HEK293 (cell line): ENCODE measurements around the gene RNF212.

Experiments used
- CTCF ChIA-PET: fragments of 350-600 bp; formaldehyde crosslinking; extraction: SDS; loops from one replicate; lab custom pipeline; 2021; ENCODE audit warnings: antibody characterized with exemption; lab: Yijun Ruan, JAX
- POLR2A ChIA-PET: fragments of 300-600 bp; formaldehyde crosslinking; extraction: SDS; loops from one replicate; lab custom pipeline; 2020; ENCODE audit warnings: antibody characterized with exemption, inconsistent platforms; lab: Yijun Ruan, JAX
- H3K27ac ChIP-seq: fragments of 200-500 bp; sonication (Bioruptor generic); 2 replicates; pipeline ENCODE4 v1.5.1; 2014; ENCODE audit warnings: low read depth, low read length, control low read depth, inconsistent platforms; ENCODE audit errors: extremely low read depth
- H3K36me3 ChIP-seq, 2 experiments: fragments of 200-500 bp in 1 of 2; sonication (Bioruptor generic) in 1 of 2; 1 replicate in 1 of 2; 2 replicates in 1 of 2; pipeline ENCODE4 v1.5.1; 2014 to 2017; ENCODE audit warnings: inconsistent platforms in 2 of 2, low read length in 2 of 2; ENCODE audit not compliant: control insufficient read depth in 2 of 2, insufficient read depth in 1 of 2
- H3K4me1 ChIP-seq: fragments of 200-500 bp; sonication (Bioruptor generic); 2 replicates; pipeline ENCODE4 v1.5.1; 2014; ENCODE audit warnings: mild to moderate bottlenecking, low read length, inconsistent platforms; ENCODE audit not compliant: control insufficient read depth, insufficient read depth
- H3K4me3 ChIP-seq: 2 replicates; pipeline ENCODE4 v1.5.1; 2011; ENCODE audit warnings: low read depth, mild to moderate bottlenecking, control low read depth, low read length, moderate library complexity
- H3K9me3 ChIP-seq: fragments of 200-500 bp; sonication (Bioruptor generic); 2 replicates; pipeline ENCODE4 v1.5.1; 2014; ENCODE audit warnings: low read depth, low read length, inconsistent platforms; ENCODE audit not compliant: control insufficient read depth, insufficient read depth
- GLIS2 ChIP-seq: fragments of 450-650 bp; formaldehyde crosslinking; IDR thresholded peaks from 2 replicates; pipeline ENCODE4 v1.5.1; 2016; ENCODE audit warnings: missing biosample characterization, missing genetic modification characterization
- KLF1 ChIP-seq: fragments of 450-650 bp; formaldehyde crosslinking; IDR thresholded peaks from 2 replicates; pipeline ENCODE4 v1.5.1; 2016; ENCODE audit warnings: missing biosample characterization, missing genetic modification characterization
- KLF9 ChIP-seq: fragments of 450-650 bp; formaldehyde crosslinking; IDR thresholded peaks from 2 replicates; pipeline ENCODE4 v1.5.1; 2016; ENCODE audit warnings: missing biosample characterization, missing genetic modification characterization, low read depth
- MZF1 ChIP-seq: fragments of 450-650 bp; formaldehyde crosslinking; IDR thresholded peaks from 2 replicates; pipeline ENCODE4 v1.5.1; 2017; ENCODE audit warnings: missing biosample characterization, missing genetic modification characterization, borderline replicate concordance
- OSR2 ChIP-seq: fragments of 450-650 bp; formaldehyde crosslinking; IDR thresholded peaks from 2 replicates; pipeline ENCODE4 v1.5.1; 2016; ENCODE audit warnings: missing biosample characterization, missing genetic modification characterization
- PRDM1 ChIP-seq: fragments of 450-650 bp; formaldehyde crosslinking; IDR thresholded peaks from 2 replicates; pipeline ENCODE4; 2016; ENCODE audit warnings: missing biosample characterization, missing genetic modification characterization
- RBAK ChIP-seq: fragments of 450-650 bp; formaldehyde crosslinking; IDR thresholded peaks from 2 replicates; pipeline ENCODE4 v1.5.1; 2016; ENCODE audit warnings: missing biosample characterization, missing genetic modification characterization
- SETDB1 ChIP-seq: IDR thresholded peaks from one replicate; pipeline ENCODE4 v1.6.1; 2017; ENCODE audit warnings: mild to moderate bottlenecking, low read length, moderate library complexity, mixed read lengths; ENCODE audit not compliant: insufficient read length
- ZIC2 ChIP-seq: fragments of 450-650 bp; formaldehyde crosslinking; IDR thresholded peaks from 2 replicates; pipeline ENCODE4 v1.5.1; 2016; ENCODE audit warnings: missing biosample characterization, missing genetic modification characterization
- ZNF133 ChIP-seq: fragments of 450-650 bp; formaldehyde crosslinking; IDR thresholded peaks from 2 replicates; pipeline ENCODE4 v1.5.1; 2016; ENCODE audit warnings: missing biosample characterization, missing genetic modification characterization
- ZNF140 ChIP-seq: fragments of 450-650 bp; formaldehyde crosslinking; IDR thresholded peaks from 2 replicates; pipeline ENCODE4 v1.5.1; 2016; ENCODE audit warnings: missing biosample characterization, missing genetic modification characterization
- ZNF223 ChIP-seq: fragments of 450-650 bp; formaldehyde crosslinking; IDR thresholded peaks from 2 replicates; pipeline ENCODE4 v1.5.1; 2016; ENCODE audit warnings: missing biosample characterization, missing genetic modification characterization
- ZNF341 ChIP-seq: fragments of 450-650 bp; formaldehyde crosslinking; IDR thresholded peaks from 2 replicates; pipeline ENCODE4; 2016; ENCODE audit warnings: low read depth, missing biosample characterization, missing genetic modification characterization
- ZNF37A ChIP-seq: fragments of 450-650 bp; IDR thresholded peaks from 2 replicates; pipeline ENCODE4 v1.5.1; 2018; ENCODE audit warnings: missing biosample characterization, missing genetic modification characterization
- ZNF473 ChIP-seq: fragments of 450-650 bp; formaldehyde crosslinking; IDR thresholded peaks from 2 replicates; pipeline ENCODE4 v1.5.1; 2017; ENCODE audit warnings: missing biosample characterization, missing genetic modification characterization
- ZNF560 ChIP-seq: fragments of 450-650 bp; formaldehyde crosslinking; IDR thresholded peaks from 2 replicates; pipeline ENCODE4 v1.5.1; 2017; ENCODE audit warnings: missing biosample characterization, missing genetic modification characterization, borderline replicate concordance
- ZNF747 ChIP-seq: fragments of 450-650 bp; formaldehyde crosslinking; IDR thresholded peaks from 2 replicates; pipeline ENCODE4 v1.5.1; 2016; ENCODE audit warnings: missing biosample characterization, missing genetic modification characterization
- ZNF830 ChIP-seq: fragments of 450-650 bp; IDR thresholded peaks from 2 replicates; pipeline ENCODE4 v1.5.0; 2018; ENCODE audit warnings: missing biosample characterization, missing genetic modification characterization, low read depth, mild to moderate bottlenecking, moderate library complexity
- ZNF843 ChIP-seq: fragments of 450-650 bp; formaldehyde crosslinking; IDR thresholded peaks from 2 replicates; pipeline ENCODE4 v1.5.1; 2016; ENCODE audit warnings: missing biosample characterization, missing genetic modification characterization
- TF ChIP-seq, protein P1 (sequence below): fragments of 450-650 bp; formaldehyde crosslinking; IDR thresholded peaks from 2 replicates; pipeline ENCODE4 v1.5.1; 2016; ENCODE audit warnings: missing biosample characterization, missing genetic modification characterization, borderline replicate concordance
- TF ChIP-seq, protein P2 (sequence below): fragments of 450-650 bp; formaldehyde crosslinking; IDR thresholded peaks from 2 replicates; pipeline ENCODE4 v1.5.1; 2016; ENCODE audit warnings: missing biosample characterization, missing genetic modification characterization
- TF ChIP-seq, protein P3 (sequence below): fragments of 450-650 bp; formaldehyde crosslinking; IDR thresholded peaks from 2 replicates; pipeline ENCODE4 v1.5.1; 2016; ENCODE audit warnings: missing biosample characterization, missing genetic modification characterization
- TF ChIP-seq, protein P4 (sequence below): fragments of 450-650 bp; formaldehyde crosslinking; IDR thresholded peaks from 2 replicates; pipeline ENCODE4 v1.5.1; 2016; ENCODE audit warnings: missing biosample characterization, missing genetic modification characterization

RNF212 gene

DNA sequence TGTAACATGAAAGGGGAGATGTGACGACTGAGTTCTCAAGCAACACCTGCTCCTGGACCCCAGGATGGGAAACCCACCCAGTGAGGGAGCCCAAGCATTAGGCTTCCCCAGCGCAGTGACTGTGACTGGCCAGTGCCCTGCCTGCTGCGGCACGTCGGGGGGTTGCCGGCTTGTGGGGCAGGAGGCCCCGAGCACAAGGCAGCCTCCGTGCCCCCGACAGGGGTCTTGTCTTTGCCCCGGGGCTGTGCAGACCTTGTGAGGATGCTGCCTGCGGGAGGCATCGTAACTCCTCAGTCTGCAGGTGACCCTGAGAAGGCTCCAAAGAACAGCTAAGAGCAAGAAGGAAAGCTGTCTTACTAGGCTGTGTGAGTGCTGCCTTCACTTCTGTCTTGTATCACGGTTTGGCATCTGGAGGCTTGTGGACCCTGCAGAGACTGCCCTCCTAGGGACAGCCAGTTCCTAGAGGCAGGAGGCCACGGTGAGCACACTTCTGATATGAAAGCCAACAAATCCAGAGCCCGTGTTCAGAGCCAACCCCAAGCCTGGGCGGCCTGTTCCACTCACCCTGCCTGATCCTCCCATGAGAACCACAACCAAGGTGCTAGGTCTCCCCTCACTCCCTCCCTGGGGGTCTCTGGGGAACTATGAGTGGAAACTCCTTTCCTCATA lies 54.2 kb downstream of the RNF212 start (continued):
- TF ChIP-seq, protein P1, sequence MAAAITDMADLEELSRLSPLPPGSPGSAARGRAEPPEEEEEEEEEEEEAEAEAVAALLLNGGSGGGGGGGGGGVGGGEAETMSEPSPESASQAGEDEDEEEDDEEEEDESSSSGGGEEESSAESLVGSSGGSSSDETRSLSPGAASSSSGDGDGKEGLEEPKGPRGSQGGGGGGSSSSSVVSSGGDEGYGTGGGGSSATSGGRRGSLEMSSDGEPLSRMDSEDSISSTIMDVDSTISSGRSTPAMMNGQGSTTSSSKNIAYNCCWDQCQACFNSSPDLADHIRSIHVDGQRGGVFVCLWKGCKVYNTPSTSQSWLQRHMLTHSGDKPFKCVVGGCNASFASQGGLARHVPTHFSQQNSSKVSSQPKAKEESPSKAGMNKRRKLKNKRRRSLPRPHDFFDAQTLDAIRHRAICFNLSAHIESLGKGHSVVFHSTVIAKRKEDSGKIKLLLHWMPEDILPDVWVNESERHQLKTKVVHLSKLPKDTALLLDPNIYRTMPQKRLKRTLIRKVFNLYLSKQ (tag by site-specific recombination) = no peak
- TF ChIP-seq ZNF560 (tag by site-specific recombination) (no peak), ZNF843 (tag by site-specific recombination) (no peak), ZIC2 (peak; percentile 48; the same call in 1 of the 2 replicates)

DNA sequence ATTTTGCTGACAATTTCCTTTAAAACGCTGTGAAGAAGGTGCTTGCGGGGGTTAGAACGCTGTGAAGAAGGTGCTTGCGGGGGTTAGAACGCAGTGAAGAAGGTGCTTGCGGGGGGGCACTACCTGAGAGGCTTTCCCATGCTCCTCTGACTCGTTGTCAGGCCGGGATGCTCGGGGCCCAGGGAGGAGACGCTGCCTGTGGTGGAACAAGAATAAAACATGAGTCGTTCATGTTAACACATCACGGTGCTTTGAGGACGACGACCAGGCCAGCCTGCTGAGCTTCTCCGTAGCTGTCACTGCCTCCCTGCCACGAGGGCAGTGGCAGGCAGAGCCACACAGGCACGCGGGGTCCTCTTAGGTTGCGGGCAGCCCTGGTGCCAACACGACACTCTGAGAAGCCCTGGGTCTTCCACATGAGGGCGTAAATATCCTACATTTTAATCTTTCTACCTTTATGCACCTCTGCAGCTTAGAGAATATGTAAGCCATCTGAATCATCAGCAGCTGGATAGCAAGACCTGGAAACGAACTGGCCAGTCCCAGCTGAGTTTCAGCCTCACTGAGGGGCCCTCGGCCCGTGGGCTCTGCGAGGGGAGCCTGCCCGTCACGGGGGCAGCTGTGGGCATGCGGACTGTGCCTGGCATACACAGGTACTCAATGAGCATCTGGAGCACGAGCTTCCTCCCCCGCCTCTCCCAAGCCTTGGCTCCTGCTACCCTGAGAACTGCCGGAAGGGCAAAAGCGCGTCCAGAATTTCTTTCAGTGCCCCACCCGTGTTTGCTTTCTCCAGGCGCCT lies 55.0 kb downstream of the RNF212 start:
- H3K4me1 ChIP-seq = no peaks in the 10 kb centered on the region
- TF ChIP-seq ZIC2 (peak; percentile 55), MZF1 (no peak)
- TF ChIP-seq, all 188 proteins: peak for 1
- no peak overlapping the region for H3K27ac ChIP-seq
- no peaks in the 10 kb centered on the region for H3K36me3 ChIP-seq
- H3K4me3 ChIP-seq = no peak overlapping the region
- CTCF ChIA-PET = no interaction called here
- H3K9me3 ChIP-seq = no peaks in the 10 kb centered on the region
- POLR2A ChIA-PET = no interaction called here

DNA sequence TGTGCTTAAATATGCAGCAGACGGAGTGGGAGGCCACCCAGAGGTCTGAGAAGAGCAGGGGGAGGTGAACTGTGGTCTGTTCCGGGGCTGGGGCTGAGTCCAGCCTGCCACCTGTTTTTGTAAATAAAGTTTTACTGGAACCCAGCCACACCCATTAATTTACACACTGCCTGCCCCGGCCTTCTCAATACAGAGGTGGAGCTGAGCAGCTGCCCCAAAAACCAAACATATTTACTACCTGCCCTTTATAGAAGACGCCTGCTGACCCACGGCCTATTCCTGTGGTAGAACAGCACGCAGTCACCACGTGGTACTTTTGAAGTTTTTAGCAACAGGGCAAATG lies 56.0 kb downstream of the RNF212 start:
- POLR2A ChIA-PET = no interaction called here
- TF ChIP-seq GLIS2 (no peak), ZNF830 (tag by site-specific recombination) (no peak), ZNF341 (tag by site-specific recombination) (0 out of 2 replicates have a peak, but pooled peaks have one; percentile 11), ZNF37A (tag by site-specific recombination) (no peak), ZNF133 (tag by site-specific recombination) (no peak), MZF1 (no peak), KLF1 (tag by site-specific recombination) (peak; percentile 68; the same call in 1 of the 2 replicates)
- TF ChIP-seq, protein P2, sequence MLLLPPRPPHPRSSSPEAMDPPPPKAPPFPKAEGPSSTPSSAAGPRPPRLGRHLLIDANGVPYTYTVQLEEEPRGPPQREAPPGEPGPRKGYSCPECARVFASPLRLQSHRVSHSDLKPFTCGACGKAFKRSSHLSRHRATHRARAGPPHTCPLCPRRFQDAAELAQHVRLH = no peak
- H3K4me1 ChIP-seq = no peaks in the 10 kb centered on the region
- no peak overlapping the region for H3K27ac ChIP-seq
- no peaks in the 10 kb centered on the region for H3K9me3 ChIP-seq
- CTCF ChIA-PET = no interaction called here
- no peak overlapping the region for H3K4me3 ChIP-seq
- no peaks in the 10 kb centered on the region for H3K36me3 ChIP-seq

DNA sequence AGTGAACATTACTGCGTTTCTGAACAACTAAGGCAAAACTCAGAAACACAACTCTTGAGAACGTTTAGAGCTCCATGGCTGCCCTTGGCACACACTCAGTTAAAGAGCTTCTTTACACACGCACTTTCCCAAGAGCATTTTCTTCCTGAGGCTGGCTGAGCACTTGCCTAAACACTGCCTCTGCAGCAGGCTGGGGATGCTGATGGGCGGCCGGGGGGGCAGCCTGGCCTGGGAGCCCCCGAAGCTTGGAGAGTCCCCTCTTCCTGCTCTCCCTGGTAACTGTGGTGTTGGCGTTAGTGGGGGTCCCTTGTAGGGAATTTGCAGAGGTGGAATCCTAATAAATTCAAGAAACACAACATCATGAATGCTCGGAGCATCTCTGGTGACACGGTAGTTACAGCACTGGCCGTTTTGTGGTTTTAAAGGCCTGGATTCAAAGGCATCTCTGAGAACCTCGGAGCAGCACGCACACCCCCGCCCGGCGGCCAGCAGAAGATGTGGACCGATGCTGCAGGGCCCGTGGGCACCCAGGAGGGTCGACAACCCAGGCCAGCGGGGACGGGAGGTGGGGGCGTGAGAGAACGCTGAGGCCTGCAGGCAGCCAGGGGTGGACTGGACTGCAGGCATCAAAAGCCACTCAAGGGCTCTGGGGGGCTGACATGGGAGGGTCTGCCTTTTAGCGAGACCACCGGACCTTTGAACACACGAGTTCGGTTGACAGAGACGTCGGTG lies 56.5 kb downstream of the RNF212 start:
- Histone ChIP-seq H3K9me3 (no peaks in the 10 kb centered on the region), H3K4me1 (no peaks in the 10 kb centered on the region), H3K36me3 (no peaks in the 10 kb centered on the region), H3K4me3 (no peak overlapping the region), H3K27ac (no peak overlapping the region)
- ChIA-PET CTCF (no interaction called here), POLR2A (no interaction called here)
- TF ChIP-seq, protein P3, sequence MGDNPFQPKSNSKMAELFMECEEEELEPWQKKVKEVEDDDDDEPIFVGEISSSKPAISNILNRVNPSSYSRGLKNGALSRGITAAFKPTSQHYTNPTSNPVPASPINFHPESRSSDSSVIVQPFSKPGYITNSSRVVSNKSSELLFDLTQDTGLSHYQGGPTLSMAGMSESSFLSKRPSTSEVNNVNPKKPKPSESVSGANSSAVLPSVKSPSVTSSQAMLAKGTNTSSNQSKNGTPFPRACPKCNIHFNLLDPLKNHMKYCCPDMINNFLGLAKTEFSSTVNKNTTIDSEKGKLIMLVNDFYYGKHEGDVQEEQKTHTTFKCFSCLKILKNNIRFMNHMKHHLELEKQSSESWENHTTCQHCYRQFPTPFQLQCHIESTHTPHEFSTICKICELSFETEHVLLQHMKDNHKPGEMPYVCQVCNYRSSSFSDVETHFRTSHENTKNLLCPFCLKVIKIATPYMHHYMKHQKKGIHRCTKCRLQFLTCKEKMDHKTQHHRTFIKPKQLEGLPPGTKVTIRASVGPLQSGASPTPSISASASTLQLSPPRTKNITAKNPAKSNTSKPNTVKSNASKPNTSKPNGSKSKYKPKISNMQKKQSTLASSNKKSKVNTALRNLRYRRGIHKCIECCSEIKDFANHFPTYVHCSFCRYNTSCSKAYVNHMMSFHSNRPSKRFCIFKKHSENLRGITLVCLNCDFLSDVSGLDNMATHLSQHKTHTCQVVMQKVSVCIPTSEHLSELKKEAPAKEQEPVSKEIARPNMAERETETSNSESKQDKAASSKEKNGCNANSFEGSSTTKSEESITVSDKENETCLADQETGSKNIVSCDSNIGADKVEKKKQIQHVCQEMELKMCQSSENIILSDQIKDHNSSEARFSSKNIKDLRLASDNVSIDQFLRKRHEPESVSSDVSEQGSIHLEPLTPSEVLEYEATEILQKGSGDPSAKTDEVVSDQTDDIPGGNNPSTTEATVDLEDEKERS (tag by site-specific recombination) = no peak
- TF ChIP-seq SETDB1 (no peak), ZNF223 (no peak), ZNF747 (no peak), OSR2 (tag by site-specific recombination) (no peak), ZNF473 (tag by site-specific recombination) (no peak), PRDM1 (tag by site-specific recombination) (no peak), ZNF140 (tag by site-specific recombination) (no peak), RBAK (tag by site-specific recombination) (no peak), KLF9 (no peak)
- TF ChIP-seq, protein P4, sequence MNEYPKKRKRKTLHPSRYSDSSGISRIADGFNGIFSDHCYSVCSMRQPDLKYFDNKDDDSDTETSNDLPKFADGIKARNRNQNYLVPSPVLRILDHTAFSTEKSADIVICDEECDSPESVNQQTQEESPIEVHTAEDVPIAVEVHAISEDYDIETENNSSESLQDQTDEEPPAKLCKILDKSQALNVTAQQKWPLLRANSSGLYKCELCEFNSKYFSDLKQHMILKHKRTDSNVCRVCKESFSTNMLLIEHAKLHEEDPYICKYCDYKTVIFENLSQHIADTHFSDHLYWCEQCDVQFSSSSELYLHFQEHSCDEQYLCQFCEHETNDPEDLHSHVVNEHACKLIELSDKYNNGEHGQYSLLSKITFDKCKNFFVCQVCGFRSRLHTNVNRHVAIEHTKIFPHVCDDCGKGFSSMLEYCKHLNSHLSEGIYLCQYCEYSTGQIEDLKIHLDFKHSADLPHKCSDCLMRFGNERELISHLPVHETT (tag by site-specific recombination) = no peak
